MM.1S (cell line): ENCODE data around the gene TTC39C.

Experiments used
- EZH2phosphoT487 ChIP-seq: fragments of 300-600 bp; sonication (generic); IDR thresholded peaks from 2 replicates; pipeline ENCODE4 v1.6.1; 2018; ENCODE audit warnings: antibody characterized with exemption, low read length
- TF ChIP-seq, protein P1 (sequence below): fragments of 300-600 bp; sonication (generic); IDR thresholded peaks from 2 replicates; pipeline ENCODE4 v1.5.1; 2016; ENCODE audit warnings: antibody characterized with exemption, low read length, mixed read lengths

DNA sequence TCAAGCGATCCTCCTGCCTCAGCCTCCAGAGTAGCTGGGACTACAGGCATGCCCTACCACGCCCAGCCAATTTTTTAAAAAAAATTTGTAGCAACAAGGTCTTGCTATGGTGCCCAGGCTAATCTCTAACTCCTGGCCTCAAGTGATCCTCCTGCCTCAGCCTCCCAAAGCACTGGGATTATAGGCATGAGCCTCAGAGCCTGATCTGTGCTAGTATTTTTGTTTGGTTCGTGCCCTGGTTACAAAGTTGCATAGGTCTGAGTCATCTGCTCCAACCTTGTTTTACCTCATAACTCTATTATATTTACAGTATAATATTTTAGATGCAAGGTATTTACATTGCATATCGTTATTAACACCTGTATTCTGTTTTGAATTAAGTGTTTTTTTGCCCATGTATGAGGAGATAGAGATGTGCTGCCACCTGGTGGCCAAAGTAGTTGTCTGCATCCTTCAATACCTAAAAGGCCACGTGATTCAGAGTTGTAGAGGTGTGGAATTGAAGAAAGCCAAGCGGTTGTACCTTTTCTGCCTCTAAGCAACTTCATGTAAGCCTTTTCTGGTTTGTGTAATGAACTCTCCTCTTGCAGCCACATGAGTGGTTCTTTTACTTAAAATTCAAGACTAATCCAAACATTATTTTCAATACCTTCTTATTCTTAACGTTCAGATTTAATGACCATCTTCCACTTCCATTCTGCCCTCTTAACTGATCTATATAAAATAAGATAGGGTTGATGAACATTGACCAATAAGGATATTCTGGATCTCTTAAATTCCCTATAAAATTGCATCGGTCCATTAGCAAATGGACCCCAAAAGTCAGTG lies 104.4 kb downstream of the TTC39C start:
- TF ChIP-seq, protein P1, sequence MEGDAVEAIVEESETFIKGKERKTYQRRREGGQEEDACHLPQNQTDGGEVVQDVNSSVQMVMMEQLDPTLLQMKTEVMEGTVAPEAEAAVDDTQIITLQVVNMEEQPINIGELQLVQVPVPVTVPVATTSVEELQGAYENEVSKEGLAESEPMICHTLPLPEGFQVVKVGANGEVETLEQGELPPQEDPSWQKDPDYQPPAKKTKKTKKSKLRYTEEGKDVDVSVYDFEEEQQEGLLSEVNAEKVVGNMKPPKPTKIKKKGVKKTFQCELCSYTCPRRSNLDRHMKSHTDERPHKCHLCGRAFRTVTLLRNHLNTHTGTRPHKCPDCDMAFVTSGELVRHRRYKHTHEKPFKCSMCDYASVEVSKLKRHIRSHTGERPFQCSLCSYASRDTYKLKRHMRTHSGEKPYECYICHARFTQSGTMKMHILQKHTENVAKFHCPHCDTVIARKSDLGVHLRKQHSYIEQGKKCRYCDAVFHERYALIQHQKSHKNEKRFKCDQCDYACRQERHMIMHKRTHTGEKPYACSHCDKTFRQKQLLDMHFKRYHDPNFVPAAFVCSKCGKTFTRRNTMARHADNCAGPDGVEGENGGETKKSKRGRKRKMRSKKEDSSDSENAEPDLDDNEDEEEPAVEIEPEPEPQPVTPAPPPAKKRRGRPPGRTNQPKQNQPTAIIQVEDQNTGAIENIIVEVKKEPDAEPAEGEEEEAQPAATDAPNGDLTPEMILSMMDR: peak; percentile 81
- TF ChIP-seq EZH2phosphoT487: no peak
